Skeletal muscle satellite cell (primary cell): ENCODE data around the gene WDFY2.

Experiments
- H3K27me3 ChIP-seq: 2 replicates; pipeline ENCODE4 v1.7.0; 2013; ENCODE audit warnings: low read length; ENCODE audit not compliant: control insufficient read depth, insufficient read depth
- H3K36me3 ChIP-seq: 2 replicates; pipeline ENCODE4 v1.7.0; 2013; ENCODE audit warnings: mild to moderate bottlenecking, control low read depth, low read length; ENCODE audit not compliant: insufficient read depth
- H3K4me1 ChIP-seq: 2 replicates; pipeline ENCODE4 v1.7.0; 2013; ENCODE audit warnings: low read length; ENCODE audit not compliant: control insufficient read depth, insufficient read depth
- H3K4me2 ChIP-seq: 2 replicates; pipeline ENCODE4 v1.7.0; 2013; ENCODE audit warnings: mild to moderate bottlenecking, low read length
- H3K4me3 ChIP-seq: 2 replicates; pipeline ENCODE4 v1.7.0; 2013; ENCODE audit warnings: low read length
- H3K9ac ChIP-seq: 2 replicates; pipeline ENCODE4 v1.7.0; 2013; ENCODE audit warnings: mild to moderate bottlenecking, low read depth, low read length, moderate library complexity
- H3K9me3 ChIP-seq: replicated peaks from 2 replicates; pipeline ENCODE4 v1.7.0; 2013; ENCODE audit warnings: mild to moderate bottlenecking, control low read depth, low read length

Gene WDFY2

DNA sequence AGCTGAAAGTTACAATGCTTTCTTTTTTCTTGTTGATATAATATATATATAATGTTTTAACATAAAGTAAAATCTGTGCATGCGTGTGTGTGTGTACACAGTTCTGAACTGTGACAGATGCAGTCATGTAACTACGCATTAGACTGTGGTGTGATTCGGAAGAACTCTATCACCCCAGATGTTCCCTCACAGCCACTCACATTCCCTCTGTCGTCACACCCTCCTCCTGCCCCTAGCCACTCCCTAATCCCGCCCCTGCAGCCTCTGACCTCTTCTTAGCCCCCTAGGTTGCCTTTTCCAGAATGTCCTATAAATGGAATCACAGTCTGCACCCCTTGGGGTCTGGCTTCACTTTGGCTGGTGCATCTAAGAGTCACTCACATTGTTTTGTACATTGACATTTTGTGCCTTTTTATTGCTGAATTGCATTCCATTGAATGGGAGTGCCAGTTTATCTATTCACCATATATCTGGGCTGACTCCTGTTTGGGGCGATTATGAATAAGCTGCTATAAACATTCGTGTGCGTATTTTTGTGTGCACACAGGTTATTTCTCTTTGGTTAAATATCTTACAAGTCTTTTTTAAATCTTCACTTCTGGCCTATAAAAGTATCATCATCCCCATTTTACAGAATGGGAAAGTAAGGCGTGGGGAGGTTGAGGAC lies 199.3 kb downstream of the WDFY2 start:
- H3K36me3 ChIP-seq = no peaks in the 10 kb centered on the region
- H3K4me3 ChIP-seq = no peak overlapping the region
- H3K9me3 ChIP-seq = no peaks in the 10 kb centered on the region
- no peak overlapping the region for H3K9ac ChIP-seq
- H3K4me2 ChIP-seq = no peak overlapping the region
- no peaks in the 10 kb centered on the region for H3K27me3 ChIP-seq
- H3K4me1 ChIP-seq = peaks cover 20% of the 10 kb centered on the region

DNA sequence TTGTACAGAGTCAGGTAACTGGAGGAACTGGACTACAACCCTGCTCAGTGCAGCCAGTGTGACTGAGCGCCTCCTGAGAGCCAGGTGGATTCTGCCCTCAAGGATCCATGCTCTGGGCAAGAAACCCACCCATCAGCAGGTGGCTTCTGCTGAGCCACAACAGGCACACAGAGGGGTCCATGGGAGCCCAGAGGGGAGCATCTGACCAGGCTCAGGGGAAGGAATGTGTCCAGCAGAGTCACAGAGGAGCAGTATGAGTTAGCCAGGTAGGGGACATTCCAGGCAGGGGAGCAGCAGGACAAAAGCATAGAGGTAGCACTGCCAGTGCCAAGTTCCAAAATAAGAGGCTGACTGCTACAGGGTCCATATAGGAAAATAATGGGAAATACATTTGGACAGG lies 199.8 kb downstream of the WDFY2 start:
- no peak overlapping the region for H3K9ac ChIP-seq
- peaks cover 20% of the 10 kb centered on the region for H3K4me1 ChIP-seq
- no peak overlapping the region for H3K4me3 ChIP-seq
- no peaks in the 10 kb centered on the region for H3K36me3 ChIP-seq
- H3K9me3 ChIP-seq = no peaks in the 10 kb centered on the region
- H3K4me2 ChIP-seq = no peak overlapping the region
- no peaks in the 10 kb centered on the region for H3K27me3 ChIP-seq

GRCh38 chr13:51785712-51786424 lies 201.6 kb downstream of the WDFY2 start:
- Histone ChIP-seq H3K36me3 (no peaks in the 10 kb centered on the region), H3K27me3 (no peaks in the 10 kb centered on the region), H3K9me3 (no peaks in the 10 kb centered on the region), H3K4me1 (peaks cover 20% of the 10 kb centered on the region), H3K4me2 (peak overlapping the region; percentile 57), H3K4me3 (peak overlapping the region; percentile 35), H3K9ac (no peak overlapping the region)

- no peaks in the 10 kb centered on the region for H3K36me3 ChIP-seq
- no peaks in the 10 kb centered on the region for H3K27me3 ChIP-seq
- peaks cover 20% of the 10 kb centered on the region for H3K4me1 ChIP-seq
- H3K9me3 ChIP-seq = no peaks in the 10 kb centered on the region
- H3K4me3 ChIP-seq = peak overlapping the region; percentile 35
- no peak overlapping the region for H3K9ac ChIP-seq
- H3K4me2 ChIP-seq = peak overlapping the region; percentile 57
Observed at GRCh38 chr13:51786425-51787265, 202.4 kb downstream of the WDFY2 start.

DNA sequence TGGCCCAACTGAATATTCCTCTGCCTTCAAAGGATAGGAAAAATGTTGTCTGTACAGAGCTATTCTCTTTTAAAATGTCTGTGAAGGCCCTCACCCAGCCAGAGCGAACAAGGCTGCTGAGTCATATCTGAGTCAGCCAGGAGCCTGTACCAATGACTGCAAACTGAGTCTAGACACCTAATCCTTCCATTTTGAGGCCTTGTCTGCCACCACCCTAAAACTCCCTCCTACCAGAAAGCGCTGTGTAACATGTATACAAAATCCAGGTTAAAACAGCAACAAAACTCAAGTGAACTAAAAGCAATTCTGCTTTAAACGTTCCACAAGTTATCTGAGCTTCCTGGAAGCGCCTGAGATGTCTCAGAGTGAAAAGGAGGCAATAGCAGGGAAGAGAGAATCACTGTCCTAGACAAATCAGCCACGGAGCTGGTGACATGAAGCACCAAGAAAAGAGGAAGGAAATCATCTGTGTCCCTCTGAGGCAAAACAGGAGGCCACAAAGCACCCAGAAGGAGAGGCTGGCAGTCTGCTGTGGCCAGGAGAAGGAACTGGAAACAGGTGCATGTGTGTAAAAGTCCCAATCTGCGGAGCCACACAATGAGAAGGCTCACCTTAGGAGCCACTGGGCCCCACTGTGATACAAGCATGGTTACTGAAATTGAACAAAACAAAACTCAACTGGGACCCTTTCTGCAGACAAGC lies 209.5 kb downstream of the WDFY2 start:
- H3K4me1 ChIP-seq = peaks cover 12% of the 10 kb centered on the region
- H3K9me3 ChIP-seq = no peaks in the 10 kb centered on the region
- no peaks in the 10 kb centered on the region for H3K27me3 ChIP-seq
- no peak overlapping the region for H3K4me2 ChIP-seq
- no peak overlapping the region for H3K9ac ChIP-seq
- no peaks in the 10 kb centered on the region for H3K36me3 ChIP-seq
- no peak overlapping the region for H3K4me3 ChIP-seq

DNA sequence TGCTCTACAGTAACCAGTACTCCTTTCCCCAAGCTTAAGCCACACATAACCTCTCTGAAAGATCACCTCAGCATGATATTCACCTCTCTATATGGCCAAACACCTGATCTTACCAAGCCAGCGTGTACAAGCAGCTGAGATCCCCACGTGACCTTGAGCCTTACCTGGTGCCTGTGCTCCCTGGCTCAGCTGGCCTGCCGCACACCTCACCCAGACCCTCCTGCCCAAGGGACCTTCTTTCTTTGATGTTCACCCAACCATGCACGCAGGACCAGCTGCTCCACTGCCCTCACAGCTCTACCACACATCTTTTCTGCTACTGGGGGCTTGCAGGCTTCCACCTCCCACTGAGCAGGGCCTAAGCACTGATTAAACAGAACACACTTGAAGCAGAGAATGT lies 210.7 kb downstream of the WDFY2 start:
- no peaks in the 10 kb centered on the region for H3K36me3 ChIP-seq
- H3K4me2 ChIP-seq = no peak overlapping the region
- H3K27me3 ChIP-seq = no peaks in the 10 kb centered on the region
- no peak overlapping the region for H3K9ac ChIP-seq
- H3K9me3 ChIP-seq = no peaks in the 10 kb centered on the region
- H3K4me3 ChIP-seq = no peak overlapping the region
- H3K4me1 ChIP-seq = peaks cover 12% of the 10 kb centered on the region

- Histone ChIP-seq H3K9ac (no peak overlapping the region), H3K27me3 (no peaks in the 10 kb centered on the region)
Observed at GRCh38 chr13:51795419-51795818, 211.2 kb downstream of the WDFY2 start.

GRCh38 chr13:51796546-51796945 lies 212.3 kb downstream of the WDFY2 start:
- Histone ChIP-seq H3K4me2 (no peak overlapping the region), H3K4me1 (peaks cover 15% of the 10 kb centered on the region), H3K27me3 (no peaks in the 10 kb centered on the region), H3K36me3 (no peaks in the 10 kb centered on the region), H3K4me3 (no peak overlapping the region), H3K9ac (no peak overlapping the region), H3K9me3 (no peaks in the 10 kb centered on the region)

More at GRCh38 chr13:51795419-51795818, 211.2 kb downstream of the WDFY2 start:
- no peak overlapping the region for H3K4me2 ChIP-seq
- H3K9me3 ChIP-seq = no peaks in the 10 kb centered on the region
- H3K36me3 ChIP-seq = no peaks in the 10 kb centered on the region
- no peak overlapping the region for H3K4me3 ChIP-seq
- H3K4me1 ChIP-seq = peaks cover 12% of the 10 kb centered on the region

DNA sequence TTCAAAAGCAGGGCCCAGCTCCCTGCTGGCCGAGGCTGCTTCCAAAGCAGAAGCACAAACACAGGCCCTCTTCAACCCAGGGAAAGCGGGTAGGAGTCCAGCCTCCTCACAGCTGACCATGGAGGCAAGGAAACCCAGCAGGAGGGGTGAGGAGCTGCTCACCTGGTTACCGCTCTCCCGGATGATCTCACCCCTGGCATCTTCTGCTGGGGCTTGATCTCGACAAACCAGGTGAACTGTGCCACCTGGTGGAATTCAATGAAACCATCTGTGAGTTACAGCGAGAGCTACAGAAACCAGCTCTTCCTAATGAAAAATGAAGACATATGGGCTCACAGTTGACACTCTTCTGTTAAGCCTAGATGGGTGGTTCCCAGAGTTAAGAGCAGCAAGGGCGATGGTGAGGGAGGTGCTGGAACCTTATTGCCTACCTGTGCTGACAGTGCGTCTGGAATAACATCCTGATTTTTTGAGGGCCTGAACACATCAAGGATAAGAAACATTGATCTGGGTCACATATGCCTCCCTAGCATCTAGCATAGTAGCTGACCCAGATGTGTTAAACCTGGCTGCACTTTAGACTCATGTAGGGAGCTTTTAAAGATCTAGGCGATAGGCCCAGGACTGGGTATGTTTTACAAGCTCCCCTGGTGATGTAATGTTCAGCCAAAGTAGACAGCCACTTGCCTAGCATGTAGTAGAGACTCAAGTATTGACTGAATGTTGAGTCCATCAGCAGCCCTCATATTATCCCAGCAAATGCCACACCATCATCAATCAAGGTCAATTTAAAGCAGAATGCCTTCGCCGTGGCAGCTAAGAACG lies 213.6 kb downstream of the WDFY2 start:
- no peak overlapping the region for H3K4me3 ChIP-seq
- H3K4me2 ChIP-seq = no peak overlapping the region
- H3K27me3 ChIP-seq = no peaks in the 10 kb centered on the region
- peaks cover 27% of the 10 kb centered on the region for H3K4me1 ChIP-seq
- H3K9ac ChIP-seq = no peak overlapping the region
- H3K9me3 ChIP-seq = no peaks in the 10 kb centered on the region
- H3K36me3 ChIP-seq = no peaks in the 10 kb centered on the region

- Histone ChIP-seq H3K9me3 (no peaks in the 10 kb centered on the region), H3K9ac (no peak overlapping the region)
Observed at GRCh38 chr13:51799261-51799660, 215.0 kb downstream of the WDFY2 start.

More at GRCh38 chr13:51799261-51799660, 215.0 kb downstream of the WDFY2 start:
- Histone ChIP-seq H3K36me3 (no peaks in the 10 kb centered on the region), H3K4me2 (no peak overlapping the region), H3K4me3 (no peak overlapping the region), H3K27me3 (no peaks in the 10 kb centered on the region), H3K4me1 (peaks cover 24% of the 10 kb centered on the region)
